ENCODE measurements around the gene AGRN.

AGRN gene

DNA sequence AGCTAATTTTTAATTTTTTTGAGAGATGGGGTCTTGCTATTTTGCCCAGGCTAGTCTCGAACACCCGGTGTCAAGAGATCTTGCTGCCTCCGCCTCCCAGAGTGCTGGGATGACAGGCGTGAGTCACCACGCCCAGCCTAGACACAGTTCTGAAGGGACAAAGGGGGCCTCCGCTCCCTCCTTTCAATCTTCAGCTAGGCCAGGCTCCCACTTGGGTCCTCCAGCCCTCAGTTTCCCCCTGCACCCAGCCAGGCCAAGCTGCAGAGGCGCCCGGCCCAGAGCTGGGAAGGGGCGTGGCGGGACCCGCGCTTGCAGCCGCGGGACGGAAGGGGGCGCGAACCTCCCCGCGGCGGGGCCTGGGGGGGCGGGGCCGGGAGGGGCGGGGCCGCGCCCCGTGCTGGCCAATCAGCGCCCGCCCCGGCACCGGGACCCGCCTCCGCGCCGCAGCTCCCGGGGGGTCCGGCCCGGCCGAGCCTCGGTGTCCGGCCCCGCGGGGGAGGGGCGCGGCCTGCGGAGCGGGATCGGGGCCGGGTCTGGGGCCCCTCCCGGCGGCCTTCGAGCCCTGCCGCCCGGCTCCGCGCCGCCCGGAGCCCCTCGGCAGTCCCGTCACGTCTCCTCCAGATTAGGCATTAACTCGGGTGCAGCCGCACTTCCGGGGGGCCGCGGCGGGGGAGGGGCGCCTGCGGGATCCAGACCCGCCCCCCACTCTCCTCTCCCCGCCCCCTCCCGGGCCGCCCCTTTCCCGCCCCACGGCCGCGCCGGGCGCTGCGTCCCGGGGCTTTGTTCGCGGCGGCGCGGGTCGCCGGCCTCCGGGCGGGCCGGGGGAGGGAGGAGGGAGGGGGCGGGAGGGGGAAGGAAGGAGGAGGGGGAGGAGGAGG, 559 bp upstream of the AGRN start:
- DNase-seq = peak in 46 of 51 donors; percentile 32 to 90 (median 74)

DNA sequence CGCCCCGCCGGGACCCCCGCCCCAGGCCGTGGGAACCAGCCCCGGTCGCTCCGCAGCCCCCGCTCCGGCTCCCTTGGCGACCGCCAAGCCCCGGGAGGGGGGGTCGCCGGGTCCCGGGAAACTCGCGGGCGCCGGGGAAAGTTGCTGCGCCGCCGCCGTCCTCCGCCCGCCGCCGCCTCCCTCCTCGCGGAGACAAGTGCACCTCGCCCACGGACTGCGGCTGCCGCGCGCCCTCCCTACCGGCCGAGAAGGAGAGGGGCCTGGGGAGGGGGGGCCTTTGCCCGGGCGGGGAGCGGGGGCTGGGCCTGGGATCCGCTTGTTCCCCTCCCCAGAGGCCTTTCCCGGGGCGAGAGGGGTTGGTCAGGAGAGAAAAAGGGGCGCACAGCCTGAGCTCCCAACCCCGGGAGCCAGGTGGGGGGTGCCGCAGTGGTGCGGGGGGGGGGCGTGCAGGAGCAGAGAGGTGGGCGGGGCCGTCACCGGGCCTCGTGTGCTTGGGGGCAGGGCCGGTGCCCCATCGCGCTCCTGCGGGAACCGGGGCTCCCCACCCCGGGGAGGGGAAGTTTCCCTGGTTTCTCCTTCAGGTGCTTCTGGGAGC, 592 bp downstream of the AGRN start:
- peak in 1 of 51 donors; percentile 38 for DNase-seq

DNA sequence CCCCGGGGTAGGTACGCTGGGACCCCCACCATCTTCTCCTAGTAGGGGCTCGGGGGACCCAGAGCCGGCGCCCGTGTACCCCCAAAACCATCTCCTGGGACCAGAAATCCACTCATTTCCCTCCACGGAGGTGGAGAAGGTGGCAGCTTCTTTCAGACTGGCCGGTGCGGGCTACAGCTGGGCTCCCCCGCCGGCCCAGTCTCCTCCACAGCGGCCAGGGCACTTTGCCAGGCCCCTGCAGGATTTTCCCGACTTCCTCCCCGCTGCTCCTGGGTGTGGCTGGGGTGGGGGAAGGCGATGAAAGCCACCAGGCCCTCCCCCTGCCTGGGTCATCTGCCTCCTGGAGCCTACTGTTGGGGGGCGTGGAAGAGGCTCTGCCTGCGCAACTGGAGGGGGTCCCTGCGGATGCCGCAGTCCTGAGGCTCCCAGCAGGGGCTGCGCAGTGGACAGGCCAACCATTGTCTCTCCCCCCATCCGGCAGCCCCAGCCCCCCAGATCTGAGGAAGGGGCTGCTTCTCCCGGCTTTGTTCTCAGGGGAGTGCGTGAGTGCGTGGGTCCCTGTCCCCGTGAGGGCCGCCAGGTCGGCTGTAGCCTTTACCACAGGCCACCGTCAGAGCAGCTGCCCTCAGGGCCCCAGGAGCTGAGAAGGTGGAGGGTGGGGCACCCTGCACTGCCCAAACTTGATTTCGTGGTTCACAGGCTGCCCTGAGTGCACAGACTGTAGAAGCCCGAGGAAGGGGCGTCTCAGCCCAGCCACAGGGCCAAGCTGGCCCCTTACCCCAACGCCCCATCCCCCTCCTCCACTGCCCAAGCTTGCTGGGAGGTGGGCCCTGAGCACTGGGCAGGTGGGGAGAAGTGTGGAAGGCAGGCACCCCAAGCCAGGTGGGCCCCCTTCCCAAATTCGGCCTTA, 1.3 kb downstream of the AGRN start:
- DNase-seq = peak in 4 of 51 donors; percentile 17 to 45 (median 36)

DNA sequence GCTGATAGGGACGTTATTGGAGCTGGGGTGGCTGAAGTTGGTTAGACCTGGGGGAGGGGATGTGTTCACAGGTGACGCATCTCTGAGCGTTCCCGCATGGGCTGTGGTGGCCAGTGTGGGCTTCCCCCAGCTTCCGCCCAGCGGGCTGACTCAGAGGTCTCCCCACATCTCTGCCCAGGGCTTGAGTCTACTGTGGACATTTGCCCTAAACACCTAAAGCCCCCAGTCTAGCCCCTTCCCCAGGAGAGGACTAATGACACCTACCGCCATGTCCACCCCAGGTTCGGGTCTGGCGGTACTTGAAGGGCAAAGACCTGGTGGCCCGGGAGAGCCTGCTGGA, 2.0 kb downstream of the AGRN start:
- DNase-seq = no peak

DNA sequence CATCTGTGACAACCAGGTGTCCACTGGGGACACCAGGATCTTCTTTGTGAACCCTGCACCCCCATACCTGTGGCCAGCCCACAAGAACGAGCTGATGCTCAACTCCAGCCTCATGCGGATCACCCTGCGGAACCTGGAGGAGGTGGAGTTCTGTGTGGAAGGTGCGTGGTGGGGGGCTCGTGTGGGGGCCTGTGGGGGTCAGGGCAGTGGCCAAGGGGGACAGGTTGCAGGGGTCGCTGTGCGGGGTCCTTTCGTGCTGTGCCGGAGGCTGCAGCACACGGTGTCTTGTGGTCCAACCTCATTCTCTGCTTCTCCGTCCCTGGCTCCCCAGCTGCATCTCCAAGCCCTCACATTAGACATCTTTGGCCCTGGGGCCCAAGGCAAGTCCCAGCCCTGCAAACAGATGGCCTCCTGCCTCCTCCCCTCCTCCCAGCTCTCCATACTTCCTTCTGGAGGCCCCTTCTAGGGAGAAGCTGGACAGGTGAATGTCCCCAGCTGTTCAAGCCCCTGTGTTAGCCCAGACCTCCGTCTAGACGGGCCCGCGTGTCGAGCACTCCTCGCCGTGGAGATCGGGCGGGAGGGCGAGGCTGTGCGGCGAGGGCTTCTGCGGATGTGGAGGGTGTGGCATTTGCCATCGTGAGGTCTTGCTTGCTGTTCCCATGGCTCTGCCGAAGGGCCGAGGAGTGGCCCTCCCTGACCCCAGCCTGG, 2.5 kb downstream of the AGRN start:
- no peak for DNase-seq

DNA sequence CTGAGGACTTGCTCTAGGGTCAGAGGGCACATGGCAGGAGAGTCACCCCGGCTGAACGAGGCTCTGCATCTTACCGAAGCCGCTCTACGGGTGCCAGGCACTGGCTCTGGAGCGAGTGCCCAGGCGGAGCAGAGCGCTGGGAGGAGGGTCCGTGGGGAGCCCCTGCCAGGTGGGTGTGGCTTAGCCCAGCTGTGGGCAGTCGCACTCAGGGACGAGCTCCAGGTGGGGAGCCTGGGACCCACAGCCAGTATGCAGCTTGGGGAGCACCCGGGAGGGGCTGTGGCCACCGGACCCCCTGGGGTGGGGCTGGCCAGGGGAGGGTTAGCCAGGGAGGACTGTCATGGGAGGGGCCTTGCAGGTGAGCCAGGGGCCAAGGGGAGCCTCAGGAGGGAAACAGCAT, 3.8 kb downstream of the AGRN start:
- peak in 3 of 51 donors; percentile 12 to 37 (median 31) for DNase-seq

DNA sequence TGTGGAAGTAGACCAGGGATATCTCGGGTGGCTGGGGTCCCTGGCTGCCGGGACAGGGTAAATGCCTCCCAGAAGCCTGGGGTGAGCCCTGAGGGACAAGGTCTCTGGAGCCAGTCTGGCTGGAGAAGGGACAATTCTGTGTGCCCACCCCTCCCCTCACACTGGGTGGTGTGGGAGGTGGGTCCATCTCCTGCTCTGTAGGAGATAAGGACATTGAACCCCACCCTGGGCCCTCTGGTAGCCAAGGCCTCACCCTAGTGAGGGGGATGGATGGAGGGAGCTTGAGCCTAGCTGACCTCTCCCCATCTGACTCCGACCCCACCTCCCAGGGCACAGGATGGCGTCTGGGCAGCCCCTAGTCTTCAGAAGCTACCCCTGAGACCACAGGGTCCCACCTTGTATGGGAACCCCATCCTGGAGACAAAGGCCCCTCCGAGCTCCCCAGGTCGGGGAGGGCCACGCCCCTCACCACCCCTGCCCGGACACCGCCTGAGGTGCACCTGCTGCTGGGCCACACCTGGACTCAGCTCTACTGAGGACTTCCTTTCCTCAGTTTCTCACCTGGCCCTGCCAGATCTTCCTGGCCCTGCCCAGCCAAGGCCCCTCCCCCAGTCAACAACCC, 4.3 kb downstream of the AGRN start:
- DNase-seq = no peak

DNA sequence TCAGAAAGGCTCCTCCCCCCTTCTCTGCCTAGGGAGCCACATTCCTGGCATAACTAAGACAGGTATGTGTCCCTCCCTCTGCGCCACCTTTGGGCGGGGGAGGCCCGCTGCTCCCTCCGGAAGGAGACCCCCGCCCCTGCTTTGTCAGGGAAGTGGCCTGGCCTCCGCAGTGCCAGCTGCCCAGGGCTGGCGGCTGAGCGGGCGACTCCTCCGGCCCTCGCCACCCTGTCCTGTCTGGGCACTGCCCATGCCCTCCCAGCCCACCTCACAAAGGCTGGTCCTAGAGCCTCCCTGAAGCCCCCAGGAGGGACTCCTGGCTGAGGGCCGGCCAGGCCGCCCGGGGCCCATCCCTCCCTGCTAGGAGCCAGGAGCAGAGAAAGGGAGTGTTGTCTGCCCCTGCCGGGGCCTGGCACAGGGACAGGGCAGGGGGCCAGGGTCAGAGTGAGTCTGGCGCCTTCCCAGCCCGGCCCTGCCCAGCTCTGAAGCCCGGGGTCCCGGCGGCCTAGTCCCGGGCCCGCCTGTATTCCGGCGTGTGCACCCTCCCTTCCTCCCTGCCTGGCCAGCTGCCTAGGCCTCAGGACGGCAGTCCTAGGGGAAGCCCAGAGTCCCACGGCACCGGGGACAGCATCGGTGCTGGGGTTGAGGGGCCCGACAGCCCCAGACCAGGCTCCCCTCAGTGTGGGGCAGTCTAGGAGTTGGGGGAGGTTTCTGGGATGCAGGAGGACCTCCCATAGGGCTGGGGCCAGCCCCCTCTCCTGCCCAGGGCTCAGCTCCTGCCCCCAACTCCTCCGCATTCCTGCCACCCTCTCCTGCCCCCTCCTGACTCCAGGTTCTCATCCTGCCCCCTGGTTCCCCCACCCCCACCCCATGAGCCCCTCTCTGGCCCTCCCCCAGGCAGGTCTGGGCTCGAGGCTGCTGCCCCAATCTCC, 5.1 kb downstream of the AGRN start:
- peak in 27 of 51 donors; percentile 14 to 75 (median 43) for DNase-seq

DNA sequence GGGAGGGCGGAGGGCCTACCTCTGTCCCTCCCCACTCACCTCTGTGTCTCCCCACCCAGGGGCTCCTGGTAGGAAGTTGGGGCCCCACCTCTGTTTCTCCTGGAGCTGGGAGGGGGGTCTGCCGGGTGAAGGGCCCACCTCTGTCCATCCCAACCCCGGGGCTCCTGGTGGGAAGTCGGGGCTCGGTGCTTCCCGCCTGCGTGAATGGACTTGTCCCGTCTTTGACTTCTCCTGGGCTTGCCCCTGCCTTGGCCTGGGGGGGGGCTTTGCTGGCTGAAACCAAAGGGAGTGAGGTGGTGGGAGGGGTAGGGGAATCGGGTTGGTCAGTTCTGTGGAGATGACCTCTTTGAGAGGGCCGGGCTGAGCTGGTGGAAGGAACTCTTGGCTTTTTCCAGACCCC, 5.8 kb downstream of the AGRN start:
- DNase-seq = no peak

DNA sequence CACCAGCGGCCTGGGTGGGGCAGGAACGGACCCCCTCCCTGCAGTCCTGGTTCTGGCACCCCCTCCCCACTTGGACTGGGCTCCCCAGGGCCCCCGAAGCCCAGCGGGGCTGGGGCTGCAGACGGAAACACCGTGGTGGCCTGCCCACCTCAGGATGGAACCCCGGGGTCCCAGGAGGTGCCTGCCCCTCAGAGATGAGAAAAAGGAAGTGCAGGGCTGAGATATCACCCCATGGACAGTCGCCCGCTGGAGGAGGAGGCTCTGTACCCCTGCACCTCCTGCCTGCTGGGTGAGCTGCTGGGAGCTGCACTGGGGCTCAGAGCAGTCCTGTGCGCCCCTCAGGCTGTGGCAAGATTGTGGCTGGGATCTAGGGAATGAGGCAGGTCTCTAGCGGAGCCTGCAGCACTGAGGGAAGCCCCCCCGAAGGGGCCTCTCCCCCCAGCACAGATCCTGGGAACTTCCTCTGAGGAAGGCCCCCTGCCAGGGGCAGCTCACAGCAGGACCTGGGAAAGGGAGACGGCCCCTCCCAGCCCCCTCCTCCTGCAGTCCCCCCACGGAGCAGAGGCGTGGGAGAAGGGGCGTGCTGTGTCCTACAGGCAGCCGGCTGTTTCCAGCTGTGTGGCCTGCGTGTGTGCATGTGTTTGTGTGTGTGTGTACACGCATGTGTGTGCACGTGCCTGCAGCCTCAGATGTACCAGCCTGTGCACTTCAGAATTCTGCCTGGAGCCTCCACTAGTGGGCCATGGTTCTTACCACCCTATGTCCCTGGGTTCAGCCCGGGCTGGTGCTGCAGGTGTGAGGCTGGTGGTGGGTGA, 6.9 kb downstream of the AGRN start:
- DNase-seq = no peak

DNA sequence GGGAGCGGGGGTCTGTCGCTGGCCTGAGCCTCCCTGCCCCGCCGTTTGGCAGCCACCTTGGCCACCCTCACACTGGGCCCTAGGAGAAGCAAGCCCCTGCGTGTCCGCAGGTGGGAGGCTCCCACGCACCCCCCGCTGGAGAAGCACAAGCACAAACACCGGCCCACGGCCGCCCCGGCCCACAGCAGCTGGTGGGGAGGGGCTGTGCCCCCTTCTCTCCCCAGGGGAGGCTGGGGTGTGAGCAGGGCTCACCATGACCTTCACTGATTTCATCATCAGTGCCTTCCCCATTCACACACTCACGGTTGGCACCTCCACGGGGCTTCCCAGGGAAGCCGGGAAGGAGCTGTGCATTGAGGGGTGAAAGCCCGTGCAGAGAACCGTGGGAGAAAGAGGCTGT, 7.9 kb downstream of the AGRN start:
- no peak for DNase-seq

DNA sequence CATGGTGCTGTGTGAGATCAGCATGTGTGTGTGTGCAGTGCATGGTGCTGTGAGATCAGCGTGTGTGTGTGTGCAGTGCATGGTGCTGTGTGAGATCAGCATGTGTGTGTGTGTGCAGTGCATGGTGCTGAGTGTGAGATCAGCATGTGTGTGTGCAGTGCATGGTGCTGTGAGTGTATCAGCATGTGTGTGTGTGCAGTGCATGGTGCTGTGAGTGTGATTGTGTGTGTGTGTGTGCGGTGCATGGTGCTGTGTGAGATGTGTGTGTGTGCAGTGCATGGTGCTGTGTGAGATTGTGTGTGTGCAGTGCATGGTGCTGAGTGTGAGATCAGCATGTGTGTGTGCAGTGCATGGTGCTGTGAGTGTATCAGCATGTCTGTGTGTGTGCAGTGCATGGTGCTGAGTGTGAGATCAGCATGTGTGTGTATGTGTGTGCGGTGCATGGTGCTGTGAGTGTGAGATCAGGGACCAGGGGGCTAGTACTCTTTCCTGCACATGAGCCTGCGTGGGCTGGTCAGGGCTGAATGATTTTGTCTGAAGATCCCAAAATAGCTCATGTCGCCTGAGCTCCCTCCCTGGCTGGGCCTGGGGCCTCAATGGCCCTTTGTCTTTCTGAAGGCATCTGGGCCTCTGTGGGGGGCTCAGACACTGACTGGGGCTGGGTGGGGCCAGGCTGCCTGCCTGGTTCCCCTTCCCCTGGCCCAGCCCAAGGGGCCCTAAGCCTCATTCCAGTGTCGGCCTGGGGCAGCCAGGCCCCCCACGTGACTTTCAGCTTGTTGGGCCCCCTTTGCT, 11.1 kb downstream of the AGRN start:
- peak in 12 of 51 donors; percentile 8 to 46 (median 24) for DNase-seq

DNA sequence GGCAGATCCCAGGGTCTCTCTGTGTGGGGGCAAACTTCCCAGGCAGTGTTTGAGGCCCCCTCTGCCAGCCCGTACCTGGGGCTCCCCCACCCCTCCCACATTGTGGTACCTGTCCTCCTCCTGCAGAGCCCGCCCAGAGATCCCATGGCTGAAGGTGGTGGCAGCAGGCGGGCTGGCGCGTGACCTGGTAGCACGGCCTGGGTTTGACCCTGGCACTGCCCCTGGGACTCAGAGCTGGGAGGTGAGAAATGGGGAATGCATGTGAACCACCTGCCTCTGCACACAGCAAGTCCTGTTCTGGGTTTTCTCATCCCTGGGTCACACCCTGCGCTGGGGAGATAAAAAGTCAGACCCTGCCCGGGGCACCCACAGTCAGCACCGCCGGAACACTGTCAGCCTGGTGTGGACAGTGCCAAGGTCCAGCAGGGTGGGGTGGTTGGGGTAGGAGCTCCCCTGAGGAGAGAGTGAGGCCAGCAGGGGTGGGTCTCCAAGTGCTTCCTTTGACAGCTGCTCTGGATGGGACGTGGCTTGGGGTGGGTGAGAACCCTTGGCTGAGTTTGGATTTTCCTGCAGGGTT, 11.8 kb downstream of the AGRN start:
- peak in 1 of 51 donors; percentile 36 for DNase-seq

DNA sequence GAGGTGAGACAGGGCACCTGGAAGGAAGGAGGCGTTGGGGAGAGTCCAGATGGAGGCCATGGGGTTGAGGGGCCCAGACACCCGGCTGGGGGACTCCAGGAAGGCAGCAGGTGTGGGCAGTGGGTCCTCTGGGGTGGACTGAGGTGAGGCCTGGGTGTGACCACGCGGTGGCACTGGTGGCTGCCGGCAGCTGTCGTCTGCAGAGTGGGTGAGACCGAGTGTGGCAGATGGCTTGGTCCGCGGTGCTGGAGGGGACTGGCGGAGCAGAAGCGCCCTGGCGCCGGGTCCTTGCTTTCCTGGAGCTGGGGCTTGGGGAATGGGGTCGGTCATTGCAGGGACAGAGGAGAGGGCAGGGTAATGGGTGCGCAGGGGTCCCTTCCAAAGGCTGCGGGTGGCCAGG, 12.5 kb downstream of the AGRN start:
- peak in 13 of 51 donors; percentile 9 to 51 (median 37) for DNase-seq

DNA sequence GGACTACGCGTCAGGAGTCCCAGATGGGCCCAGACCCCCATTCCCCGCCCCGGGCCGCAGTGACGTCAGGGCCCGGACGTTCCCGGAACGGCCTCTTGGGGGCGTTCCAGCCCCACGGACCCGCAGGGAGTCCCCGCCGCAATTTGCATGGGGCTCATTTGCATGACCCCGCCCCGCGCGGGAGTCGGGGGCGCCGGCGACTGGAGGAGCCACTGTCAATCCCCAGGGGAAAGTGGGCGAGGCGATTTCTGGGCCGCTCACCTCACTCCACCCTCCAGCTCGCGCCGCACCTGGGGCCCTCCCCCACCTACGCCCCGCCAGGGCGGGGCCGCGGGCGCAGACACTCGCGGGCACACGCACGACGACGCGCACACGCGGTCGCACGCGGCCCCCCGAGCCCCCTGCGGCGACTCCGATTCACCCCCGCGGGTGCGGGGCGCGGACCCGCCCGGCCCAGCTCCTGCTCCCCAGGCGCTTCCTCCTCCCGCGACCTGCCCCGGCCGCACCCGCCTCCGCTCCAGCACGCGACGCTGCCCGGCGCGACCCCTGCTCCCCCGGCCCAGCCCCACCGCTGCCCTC, 13.2 kb downstream of the AGRN start:
- peak in 47 of 51 donors; percentile 19 to 89 (median 72) for DNase-seq

DNA sequence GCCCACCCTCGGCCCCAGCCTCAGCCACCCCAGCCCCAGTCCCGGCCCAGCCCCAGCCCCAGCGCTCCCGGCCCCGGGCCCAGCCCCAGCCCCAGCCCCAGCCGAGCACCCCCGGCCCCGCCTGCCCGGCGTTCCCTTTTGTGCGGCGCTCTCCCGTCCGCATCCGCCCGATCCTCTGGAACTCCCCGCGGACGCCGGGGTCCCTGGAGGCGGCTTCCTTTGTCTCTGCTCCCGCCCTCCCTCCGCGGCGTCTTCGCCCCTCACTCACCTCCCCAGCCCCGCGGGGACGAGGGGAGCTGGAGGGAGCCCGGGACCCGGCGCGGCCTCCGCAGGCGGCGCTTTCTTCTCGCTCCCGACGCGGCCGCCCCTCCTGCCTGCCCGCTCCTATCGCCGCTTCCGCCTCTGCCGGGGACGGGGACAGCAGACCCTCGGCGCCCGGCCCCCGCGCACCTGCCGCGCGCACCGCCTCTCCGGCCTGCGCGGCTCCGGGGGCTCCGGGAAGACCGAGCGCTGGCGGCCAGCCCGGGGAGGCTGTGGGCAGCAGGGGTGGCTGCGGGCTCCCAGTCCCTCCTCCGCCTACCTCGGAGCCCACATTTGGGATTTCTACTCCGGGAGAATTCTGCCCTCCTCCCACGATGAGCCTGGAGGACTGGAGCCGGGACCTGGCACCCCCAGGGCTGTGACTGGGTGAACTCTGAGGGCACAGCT, 14.0 kb downstream of the AGRN start:
- no peak for DNase-seq

DNA sequence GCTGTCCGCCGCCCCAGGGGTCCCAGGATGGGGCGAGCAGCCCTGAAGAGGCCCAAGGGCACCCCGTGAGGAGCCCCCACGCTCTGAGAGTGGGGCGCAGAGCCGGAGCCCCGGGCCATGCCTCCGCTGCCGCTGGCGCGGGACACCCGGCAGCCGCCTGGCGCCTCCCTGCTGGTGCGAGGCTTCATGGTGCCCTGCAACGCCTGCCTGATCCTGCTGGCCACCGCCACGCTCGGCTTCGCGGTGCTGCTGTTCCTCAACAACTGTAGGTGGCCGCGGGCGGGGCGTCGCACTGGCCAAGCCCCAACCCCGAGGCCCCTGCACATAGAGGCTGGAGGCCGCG, 14.5 kb downstream of the AGRN start:
- peak in 1 of 51 donors; percentile 8 for DNase-seq

Data from hypothalamus (tissue), 51 donors.